SU-DHL-6 (cell line): Measurements from ENCODE around the gene AJAP1.

Source experiments
- H2AFZ ChIP-seq: fragments of 200-600 bp; sonication (generic); 2 replicates; pipeline ENCODE4 v1.6.1; 2014; ENCODE audit warnings: low read depth, mild to moderate bottlenecking, moderate library complexity, mixed read lengths, antibody characterized with exemption, low read length; ENCODE audit not compliant: severe bottlenecking
- H3F3A ChIP-seq: fragments of 200-600 bp; shearing (Covaris generic); 2 replicates; pipeline ENCODE4 v1.6.0; 2016; ENCODE audit warnings: antibody characterized with exemption, mild to moderate bottlenecking; ENCODE audit not compliant: insufficient read depth
- H3K27ac ChIP-seq: fragments of 200-600 bp; sonication (generic); 2 replicates; pipeline ENCODE4 v1.5.1; 2016; ENCODE audit warnings: low read depth, mild to moderate bottlenecking, low read length, moderate library complexity, mixed read lengths
- H3K27me3 ChIP-seq: fragments of 200-600 bp; sonication (generic), shearing (Covaris generic); 2 replicates; pipeline ENCODE4 v1.6.0; 2014; ENCODE audit warnings: mild to moderate bottlenecking, low read length
- H3K36me3 ChIP-seq: fragments of 200-600 bp; sonication (generic); 2 replicates; pipeline ENCODE4 v1.6.1; 2014; ENCODE audit warnings: mild to moderate bottlenecking, low read length, mixed read lengths
- H3K4me2 ChIP-seq: fragments of 300-600, 200-600 bp; shearing (Covaris generic), sonication (generic); 2 replicates; pipeline ENCODE4 v1.6.0; 2014; ENCODE audit warnings: low read length, low read depth, mild to moderate bottlenecking; ENCODE audit not compliant: poor library complexity, severe bottlenecking
- H3K4me3 ChIP-seq: fragments of 200-600 bp; sonication (generic); 2 replicates; pipeline ENCODE4 v1.5.1; 2014; ENCODE audit warnings: antibody characterized with exemption, low read length, mild to moderate bottlenecking, mixed read lengths; ENCODE audit not compliant: insufficient read depth, poor library complexity, severe bottlenecking
- H3K79me2 ChIP-seq: fragments of 200-600 bp; sonication (generic); 2 replicates; pipeline ENCODE4 v1.6.1; 2014; ENCODE audit warnings: mild to moderate bottlenecking, low read length, moderate library complexity; ENCODE audit not compliant: insufficient read depth
- H3K9ac ChIP-seq: fragments of 200-600 bp; sonication (generic); 2 replicates; pipeline ENCODE4 v1.7.0; 2014; ENCODE audit warnings: mild to moderate bottlenecking, low read length
- H3K9me2 ChIP-seq: fragments of 200-600 bp; sonication (generic); replicated peaks from 2 replicates; pipeline ENCODE4 v1.6.1; 2014; ENCODE audit warnings: low read length; ENCODE audit not compliant: insufficient read depth
- H3K9me3 ChIP-seq: fragments of 200-600 bp; sonication (generic); 2 replicates; pipeline ENCODE4 v1.6.1; 2014; ENCODE audit warnings: low read length, mixed read lengths; ENCODE audit not compliant: insufficient read depth
- H4K20me1 ChIP-seq: fragments of 200-600 bp; sonication (generic); 2 replicates; pipeline ENCODE4 v1.6.1; 2014; ENCODE audit warnings: low read depth, mild to moderate bottlenecking, antibody characterized with exemption, low read length, moderate library complexity, mixed read lengths
- EZH2phosphoT487 ChIP-seq: fragments of 200-600 bp; sonication (generic), shearing (Covaris generic); conservative IDR thresholded peaks from 2 replicates; pipeline ENCODE4 v1.6.1; 2018; ENCODE audit warnings: mild to moderate bottlenecking, antibody characterized with exemption, low read length, moderate library complexity, mixed read lengths
- TF ChIP-seq, protein P1 (sequence below): fragments of 200-600 bp; sonication (generic); IDR thresholded peaks from one replicate; pipeline ENCODE4 v1.5.1; 2017; ENCODE audit warnings: antibody characterized with exemption, mild to moderate bottlenecking, low read length, moderate library complexity; ENCODE audit not compliant: insufficient read depth, poor library complexity, severe bottlenecking

AJAP1 gene

DNA sequence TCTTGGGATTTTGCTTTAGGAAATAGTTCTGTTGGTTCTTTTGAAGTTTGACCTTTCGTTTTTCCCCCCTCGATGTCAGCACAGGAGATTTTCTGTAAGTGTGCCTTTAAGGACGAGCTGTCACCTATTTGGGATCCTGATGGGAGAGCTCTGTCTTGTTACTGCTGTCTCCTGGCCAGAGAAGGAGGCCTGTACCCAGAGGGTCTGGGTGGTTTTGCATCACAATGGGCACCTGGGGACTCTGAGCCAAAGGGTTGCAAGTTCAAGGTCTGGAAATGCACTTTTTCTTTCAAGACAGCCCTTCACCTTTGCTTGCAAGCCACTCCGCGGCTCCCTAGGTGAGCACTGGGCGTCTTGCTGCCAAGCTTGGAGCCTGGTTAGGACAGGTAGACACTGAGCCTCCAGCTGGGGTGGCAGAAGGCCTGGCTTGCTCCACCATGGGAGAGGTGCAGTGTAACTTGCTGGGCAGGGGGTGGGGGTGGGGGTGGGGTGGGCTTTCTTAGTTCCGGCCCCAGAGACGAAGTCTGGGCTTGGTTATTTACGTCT is 2.9 kb downstream of the AJAP1 start:
- no peak overlapping the region for H2AFZ ChIP-seq
- no peaks in the 10 kb centered on the region for H3K9me3 ChIP-seq
- H3K9me2 ChIP-seq = no peaks in the 10 kb centered on the region
- no peaks in the 10 kb centered on the region for H3K36me3 ChIP-seq
- no peak overlapping the region for H3K4me3 ChIP-seq
- no peaks in the 10 kb centered on the region for H3F3A ChIP-seq
- H3K27ac ChIP-seq = no peak overlapping the region
- H3K9ac ChIP-seq = no peak overlapping the region
- no peaks in the 10 kb centered on the region for H3K79me2 ChIP-seq
- no peak overlapping the region for H3K4me2 ChIP-seq
- no peaks in the 10 kb centered on the region for H3K27me3 ChIP-seq
- H4K20me1 ChIP-seq = no peaks in the 10 kb centered on the region
- no peak for TF ChIP-seq EZH2phosphoT487
- TF ChIP-seq, protein P1, sequence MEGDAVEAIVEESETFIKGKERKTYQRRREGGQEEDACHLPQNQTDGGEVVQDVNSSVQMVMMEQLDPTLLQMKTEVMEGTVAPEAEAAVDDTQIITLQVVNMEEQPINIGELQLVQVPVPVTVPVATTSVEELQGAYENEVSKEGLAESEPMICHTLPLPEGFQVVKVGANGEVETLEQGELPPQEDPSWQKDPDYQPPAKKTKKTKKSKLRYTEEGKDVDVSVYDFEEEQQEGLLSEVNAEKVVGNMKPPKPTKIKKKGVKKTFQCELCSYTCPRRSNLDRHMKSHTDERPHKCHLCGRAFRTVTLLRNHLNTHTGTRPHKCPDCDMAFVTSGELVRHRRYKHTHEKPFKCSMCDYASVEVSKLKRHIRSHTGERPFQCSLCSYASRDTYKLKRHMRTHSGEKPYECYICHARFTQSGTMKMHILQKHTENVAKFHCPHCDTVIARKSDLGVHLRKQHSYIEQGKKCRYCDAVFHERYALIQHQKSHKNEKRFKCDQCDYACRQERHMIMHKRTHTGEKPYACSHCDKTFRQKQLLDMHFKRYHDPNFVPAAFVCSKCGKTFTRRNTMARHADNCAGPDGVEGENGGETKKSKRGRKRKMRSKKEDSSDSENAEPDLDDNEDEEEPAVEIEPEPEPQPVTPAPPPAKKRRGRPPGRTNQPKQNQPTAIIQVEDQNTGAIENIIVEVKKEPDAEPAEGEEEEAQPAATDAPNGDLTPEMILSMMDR = no peak

DNA sequence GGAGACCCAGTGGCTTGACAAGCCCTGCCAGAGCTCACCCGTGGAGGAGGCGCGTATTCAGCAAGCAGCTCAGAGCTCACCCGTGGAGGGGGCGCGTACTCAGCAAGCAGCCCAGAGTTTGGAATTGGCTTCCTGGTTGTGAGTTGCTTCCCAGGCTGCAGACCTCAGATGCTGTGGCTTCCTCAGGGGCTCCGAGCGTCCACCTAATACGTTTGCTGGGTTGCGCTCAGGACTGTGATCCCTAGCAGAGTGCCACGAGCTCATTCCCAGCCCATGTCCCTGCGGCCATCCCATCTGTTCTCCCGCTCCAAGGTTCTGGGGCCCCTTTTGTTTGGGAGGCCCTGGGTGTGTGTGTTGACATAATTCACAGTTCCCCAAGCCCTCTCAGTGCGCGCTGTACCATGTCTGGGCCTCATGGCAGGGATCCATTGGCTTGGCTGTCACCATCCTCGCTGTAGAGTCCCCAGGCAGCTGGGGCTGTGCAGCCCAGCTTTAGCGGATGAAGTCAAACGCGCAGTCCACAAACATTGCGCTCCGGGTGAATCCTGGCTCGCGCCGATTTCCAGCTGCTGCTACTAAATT is 3.6 kb downstream of the AJAP1 start:
- TF ChIP-seq EZH2phosphoT487 = no peak
- TF ChIP-seq, protein P1 = no peak

DNA sequence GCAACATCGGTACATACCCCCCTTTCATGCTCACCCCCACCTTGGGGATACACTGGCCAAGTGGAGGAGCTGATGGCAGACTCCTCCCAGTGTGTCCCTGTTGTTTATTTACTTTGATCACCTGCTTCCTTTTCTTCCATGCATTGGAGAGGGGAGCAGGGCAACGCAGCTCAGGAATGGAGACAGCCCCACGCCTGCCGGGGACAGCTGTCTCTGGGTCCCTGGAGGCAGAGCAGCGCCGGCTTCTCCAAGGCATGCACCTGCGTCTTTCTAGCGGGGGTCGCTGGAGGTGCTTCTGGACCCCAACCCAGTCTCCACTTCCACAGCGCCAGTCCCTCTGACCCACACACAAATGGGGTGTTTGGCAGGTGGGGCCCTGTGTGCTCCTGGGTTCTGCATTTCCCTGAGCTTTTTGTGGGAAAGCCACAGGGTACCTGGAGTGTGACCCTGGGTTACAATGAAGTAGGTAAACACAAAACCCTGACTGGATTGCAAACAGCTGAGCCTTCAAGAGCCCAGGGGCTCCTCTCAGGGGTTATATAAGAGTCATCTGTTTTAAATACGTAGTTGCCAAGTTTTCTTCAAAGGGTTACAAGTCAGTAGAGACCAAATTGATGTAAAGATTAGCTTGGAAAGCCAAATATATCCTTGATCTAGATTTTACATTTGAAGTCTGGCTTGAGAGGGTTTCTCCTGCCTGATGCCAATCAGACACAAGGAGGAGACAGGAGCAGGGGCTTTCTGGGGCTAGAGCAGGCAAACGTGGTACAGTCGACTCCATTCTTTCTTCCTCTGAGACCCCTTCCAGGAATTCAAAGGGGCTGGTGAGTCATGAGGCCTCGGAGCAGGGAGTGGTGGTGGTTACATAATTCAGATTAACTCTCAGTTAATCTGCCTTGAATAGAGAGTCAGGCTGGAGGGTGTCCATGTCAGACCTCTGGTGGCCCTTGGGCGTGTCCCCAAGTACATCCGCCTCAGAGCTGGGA is 4.5 kb downstream of the AJAP1 start:
- Histone ChIP-seq H3K4me2 (no peak overlapping the region), H3K9me3 (no peaks in the 10 kb centered on the region), H3K27ac (no peak overlapping the region), H3K9ac (no peak overlapping the region), H3F3A (no peaks in the 10 kb centered on the region), H2AFZ (no peak overlapping the region), H3K27me3 (no peaks in the 10 kb centered on the region), H3K9me2 (no peaks in the 10 kb centered on the region), H3K36me3 (no peaks in the 10 kb centered on the region), H4K20me1 (no peaks in the 10 kb centered on the region), H3K79me2 (no peaks in the 10 kb centered on the region), H3K4me3 (no peak overlapping the region)
- no peak for TF ChIP-seq EZH2phosphoT487
- TF ChIP-seq, protein P1 = no peak

More for the DNA sequence above, 3.6 kb downstream of the AJAP1 start:
- H3K9ac ChIP-seq = no peak overlapping the region
- H3F3A ChIP-seq = no peaks in the 10 kb centered on the region
- no peak overlapping the region for H3K4me2 ChIP-seq
- no peaks in the 10 kb centered on the region for H3K9me3 ChIP-seq
- H3K27ac ChIP-seq = no peak overlapping the region
- H3K79me2 ChIP-seq = no peaks in the 10 kb centered on the region
- H3K9me2 ChIP-seq = no peaks in the 10 kb centered on the region
- H4K20me1 ChIP-seq = no peaks in the 10 kb centered on the region
- no peak overlapping the region for H3K4me3 ChIP-seq
- no peaks in the 10 kb centered on the region for H3K27me3 ChIP-seq
- no peaks in the 10 kb centered on the region for H3K36me3 ChIP-seq
- H2AFZ ChIP-seq = no peak overlapping the region
